HL-60 (cell line): ENCODE measurements around the gene CAPZA2.

Experiments used
- DNase-seq, 2 experiments: peaks; one replicate each; pipeline ENCODE4 v3.0.0-alpha.2; 2010 to 2020; ENCODE audit warnings: low read depth in 1 of 2, low spot score in 1 of 2
- H3K27ac ChIP-seq: fragments of 250-450 bp; sonication (Bioruptor Pico); replicated peaks from 2 replicates; pipeline ENCODE4 v1.5.1; 2020; ENCODE audit warnings: mild to moderate bottlenecking, moderate library complexity
- H3K27me3 ChIP-seq: fragments of 250-450 bp; sonication (Bioruptor Pico); 2 replicates; pipeline ENCODE4 v1.5.1; 2021; ENCODE audit warnings: mild to moderate bottlenecking, moderate library complexity; ENCODE audit not compliant: insufficient read depth, poor library complexity, severe bottlenecking
- H3K4me3 ChIP-seq: replicated peaks from 2 replicates; pipeline ENCODE4 v1.5.1; 2011; ENCODE audit warnings: mild to moderate bottlenecking, control low read depth, low read length; ENCODE audit not compliant: insufficient read depth
- CTCF ChIP-seq: IDR thresholded peaks from one replicate; pipeline ENCODE4 v1.5.1; 2011; ENCODE audit warnings: low read length, control low read depth, inconsistent platforms; ENCODE audit not compliant: insufficient read depth
- GABPA ChIP-seq: IDR thresholded peaks from 2 replicates; pipeline ENCODE4 v1.6.1; 2012; ENCODE audit warnings: low read depth
- POLR2AphosphoS5 ChIP-seq: IDR thresholded peaks from 2 replicates; pipeline ENCODE4 v1.6.1; 2012; ENCODE audit warnings: low read depth
- REST ChIP-seq: IDR thresholded peaks from 2 replicates; pipeline ENCODE4 v1.6.1; 2012; ENCODE audit warnings: low read depth; ENCODE audit not compliant: insufficient replicate concordance
- SPI1 ChIP-seq: IDR thresholded peaks from 2 replicates; pipeline ENCODE4 v1.6.1; 2012; ENCODE audit warnings: low read depth, mild to moderate bottlenecking, borderline replicate concordance

The CAPZA2 gene

DNA sequence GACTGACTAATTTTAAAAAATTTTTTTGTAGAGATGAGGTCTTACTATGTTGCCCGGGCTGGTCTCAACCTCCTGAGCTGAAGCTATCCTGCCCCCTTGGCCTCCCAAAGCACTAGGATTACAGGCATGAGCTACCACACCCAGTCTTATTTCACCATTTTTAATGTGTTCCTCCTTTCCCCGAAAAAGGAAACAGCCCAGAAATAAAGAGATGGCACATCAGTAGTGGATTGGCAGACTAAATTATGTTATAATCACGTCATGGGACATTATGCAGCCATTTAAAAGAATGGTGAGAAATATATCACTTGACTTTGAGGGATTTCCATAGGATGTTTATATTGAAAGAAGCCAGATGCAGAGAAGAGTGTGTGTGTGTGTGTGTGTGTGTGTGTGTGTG, 40.5 kb downstream of the CAPZA2 start:
- no peak for DNase-seq
- TF ChIP-seq SPI1, result no peak
- TF ChIP-seq CTCF, result no peak
- no peak for TF ChIP-seq GABPA
- TF ChIP-seq POLR2AphosphoS5, result no peak
- TF ChIP-seq REST, result no peak

GRCh38 chr7:116906391-116906790, 44.0 kb downstream of the CAPZA2 start:
- Histone ChIP-seq H3K27ac (no peak overlapping the region), H3K27me3 (no peaks in the 10 kb centered on the region), H3K4me3 (no peak overlapping the region)
- no peak for DNase-seq
- no peak for TF ChIP-seq CTCF

More for the DNA sequence above, 40.5 kb downstream of the CAPZA2 start:
- Histone ChIP-seq H3K4me3 (no peak overlapping the region), H3K27ac (no peak overlapping the region), H3K27me3 (no peaks in the 10 kb centered on the region)

DNA sequence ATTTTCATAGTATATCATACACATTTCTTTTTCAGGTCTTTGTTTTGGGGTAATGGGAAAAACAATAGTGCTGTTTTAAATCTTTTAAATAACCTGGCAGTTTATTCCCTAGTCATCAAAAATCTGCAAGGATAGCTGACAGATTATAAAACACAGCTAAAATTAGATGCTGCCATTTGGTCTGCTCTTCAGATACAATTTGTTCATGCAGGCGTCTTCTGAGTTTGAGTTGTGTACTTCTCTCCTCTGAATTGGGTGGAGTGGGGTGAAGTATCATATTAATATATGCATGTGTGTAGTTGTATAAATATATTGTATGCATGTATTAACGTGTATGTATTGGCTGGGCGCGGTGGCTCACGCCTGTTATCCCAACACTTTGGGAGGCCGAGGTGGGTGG, 48.0 kb downstream of the CAPZA2 start:
- TF ChIP-seq POLR2AphosphoS5, result no peak
- no peak for TF ChIP-seq SPI1
- no peak for TF ChIP-seq GABPA
- no peak for TF ChIP-seq CTCF
- TF ChIP-seq REST, result no peak

DNA sequence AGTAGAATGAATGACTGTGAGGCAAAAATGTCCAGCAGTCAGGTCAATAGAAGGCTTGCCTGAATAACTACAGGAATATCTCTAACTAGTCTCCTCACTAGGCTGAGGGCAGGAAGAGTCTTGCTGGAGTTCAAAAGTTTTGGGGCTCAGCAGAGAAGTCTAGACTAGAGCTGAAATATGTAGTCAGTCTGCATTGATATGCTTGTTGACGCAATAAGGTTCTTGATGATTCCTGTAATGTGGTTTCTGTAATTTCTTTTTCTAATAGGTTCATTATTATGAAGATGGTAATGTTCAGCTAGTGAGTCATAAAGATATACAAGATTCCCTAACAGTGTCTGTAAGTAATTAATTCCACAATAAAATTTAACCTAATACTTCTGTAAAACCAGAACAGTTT, 49.4 kb downstream of the CAPZA2 start:
- H3K27me3 ChIP-seq, result no peaks in the 10 kb centered on the region
- H3K27ac ChIP-seq, result no peak overlapping the region
- no peak for DNase-seq
- H3K4me3 ChIP-seq, result no peak overlapping the region
- TF ChIP-seq GABPA, result no peak
- TF ChIP-seq REST, result no peak
- TF ChIP-seq CTCF, result no peak
- TF ChIP-seq SPI1, result no peak
- no peak for TF ChIP-seq POLR2AphosphoS5

More for the DNA sequence above, 48.0 kb downstream of the CAPZA2 start:
- DNase-seq, result no peak
- no peaks in the 10 kb centered on the region for H3K27me3 ChIP-seq
- no peak overlapping the region for H3K27ac ChIP-seq
- H3K4me3 ChIP-seq, result no peak overlapping the region
